NCI-H345 (cell line): Measurements from ENCODE around the gene DLST.

Experiments used
- DNase-seq: peaks from one replicate; lab custom pipeline; 2025; lab: John Stamatoyannopoulos, UW

The DLST gene

DNA sequence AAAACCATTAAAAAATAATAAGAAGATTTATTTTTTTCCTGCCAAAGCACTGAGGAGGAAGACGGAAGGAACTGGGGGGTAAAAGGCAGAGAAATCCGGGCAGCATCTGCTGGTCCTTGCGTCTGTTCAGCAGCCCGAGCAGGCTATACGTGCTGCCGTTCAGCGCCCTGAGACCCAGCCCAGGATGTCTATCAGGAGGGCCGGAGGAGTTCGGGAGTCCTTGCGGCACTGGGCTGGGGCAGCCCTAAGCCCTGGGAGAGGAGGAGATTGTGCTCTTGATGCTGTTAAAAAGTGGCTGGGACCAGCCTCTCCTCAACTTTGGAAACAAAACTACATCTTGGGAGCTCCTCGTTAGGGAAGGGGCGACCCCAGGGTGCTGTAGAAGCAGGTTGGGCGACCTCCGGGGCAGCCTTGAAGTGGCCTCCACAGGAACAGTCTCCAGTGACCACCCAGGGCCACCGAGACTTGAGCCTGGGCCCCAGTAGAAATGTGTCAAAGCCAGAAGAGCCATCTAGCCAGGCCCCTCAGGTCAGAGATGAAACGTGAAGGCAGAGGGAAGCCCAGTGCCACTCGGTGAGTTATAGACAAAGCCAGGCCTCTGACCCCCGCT lies 59.3 kb downstream of the DLST start:
- no peak for DNase-seq

DNA sequence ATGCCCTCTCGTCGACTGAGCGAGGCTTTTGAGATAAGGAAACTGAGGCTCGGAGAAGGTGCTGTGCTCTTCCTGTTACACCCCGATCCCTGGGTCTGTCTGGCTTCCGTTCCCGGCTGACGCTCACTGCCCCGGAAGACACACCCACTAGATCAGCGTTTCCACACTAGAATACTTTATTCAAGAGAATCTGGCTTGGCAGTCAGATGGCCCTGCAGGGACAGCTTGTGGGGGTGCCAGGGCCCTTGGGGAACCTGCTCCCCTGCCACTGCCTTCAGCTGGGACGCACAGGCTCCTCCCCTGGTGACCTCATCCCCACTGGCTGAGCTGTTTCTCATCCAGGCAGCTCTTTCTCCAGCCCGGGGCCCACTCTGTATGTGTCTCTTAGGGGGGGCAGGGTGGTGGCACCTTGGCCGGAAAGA lies 60.0 kb downstream of the DLST start:
- DNase-seq, result no peak

DNA sequence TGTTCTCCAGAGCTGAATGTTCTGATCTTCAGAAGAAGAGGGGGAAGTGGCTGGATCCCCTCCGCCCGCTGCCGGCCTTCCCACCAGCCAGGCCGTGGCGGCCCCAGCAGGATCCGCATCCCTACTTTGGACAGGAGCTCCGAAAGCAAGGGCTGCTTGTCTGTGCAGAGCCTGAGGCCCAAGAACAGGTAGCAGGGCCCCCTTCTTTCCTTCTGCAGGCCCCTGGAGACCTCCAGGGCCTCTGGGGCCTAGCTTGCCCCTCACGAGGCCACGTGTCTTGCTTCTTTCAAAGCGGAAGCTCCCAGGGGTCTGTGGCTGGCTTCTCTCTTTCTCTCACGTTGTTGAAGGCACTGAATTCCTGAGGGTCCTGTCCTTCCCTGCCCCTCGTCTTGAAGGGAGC lies 60.5 kb downstream of the DLST start:
- no peak for DNase-seq

DNA sequence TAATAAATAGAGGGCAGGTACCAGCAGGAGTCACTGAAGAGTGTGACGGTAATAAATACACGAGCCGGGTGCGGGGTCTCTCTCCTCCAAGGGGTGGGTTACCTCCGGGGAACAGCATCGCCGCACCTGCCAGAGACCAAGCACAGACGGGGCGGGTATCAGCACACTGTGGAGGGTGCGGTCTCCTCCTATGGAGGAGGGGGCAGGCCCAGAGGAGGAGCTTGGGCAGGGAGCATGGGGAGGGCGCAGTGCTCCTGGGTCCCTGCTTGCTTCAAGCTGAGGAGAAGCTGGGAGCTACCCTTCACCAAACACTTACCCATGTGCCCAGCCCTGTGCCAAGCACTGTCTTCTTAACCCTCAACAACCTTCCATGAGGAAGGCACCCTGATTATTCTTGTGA lies 60.9 kb downstream of the DLST start:
- no peak for DNase-seq

DNA sequence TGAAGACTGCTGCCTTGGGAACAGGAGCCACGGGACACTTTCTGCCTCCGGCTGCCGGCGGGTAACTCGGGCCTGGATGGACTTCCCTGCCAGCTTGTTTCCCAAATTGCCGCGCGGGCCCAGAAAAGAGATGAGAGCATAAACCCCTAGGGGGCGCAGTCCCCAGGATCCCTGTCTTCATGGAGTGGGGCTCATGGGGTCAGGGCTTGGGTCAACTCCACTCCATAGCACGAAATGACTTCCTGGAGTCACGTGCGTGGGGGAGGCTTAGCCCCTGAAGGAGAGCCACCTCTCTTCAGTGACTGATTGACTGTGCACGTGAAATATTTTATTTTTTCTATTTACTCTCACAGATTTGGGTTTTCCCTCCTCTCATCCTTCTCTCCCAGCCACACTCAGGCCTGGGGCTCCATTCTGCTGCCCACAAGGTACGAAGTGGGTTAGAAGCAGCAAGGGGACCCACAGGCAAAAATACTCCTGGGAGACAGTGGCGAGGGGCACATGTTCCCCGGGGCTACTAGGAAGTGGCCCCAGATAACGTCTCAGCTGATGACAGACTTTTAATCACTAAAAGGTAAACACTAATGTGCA lies 63.6 kb downstream of the DLST start:
- DNase-seq, result peak; percentile 6

DNA sequence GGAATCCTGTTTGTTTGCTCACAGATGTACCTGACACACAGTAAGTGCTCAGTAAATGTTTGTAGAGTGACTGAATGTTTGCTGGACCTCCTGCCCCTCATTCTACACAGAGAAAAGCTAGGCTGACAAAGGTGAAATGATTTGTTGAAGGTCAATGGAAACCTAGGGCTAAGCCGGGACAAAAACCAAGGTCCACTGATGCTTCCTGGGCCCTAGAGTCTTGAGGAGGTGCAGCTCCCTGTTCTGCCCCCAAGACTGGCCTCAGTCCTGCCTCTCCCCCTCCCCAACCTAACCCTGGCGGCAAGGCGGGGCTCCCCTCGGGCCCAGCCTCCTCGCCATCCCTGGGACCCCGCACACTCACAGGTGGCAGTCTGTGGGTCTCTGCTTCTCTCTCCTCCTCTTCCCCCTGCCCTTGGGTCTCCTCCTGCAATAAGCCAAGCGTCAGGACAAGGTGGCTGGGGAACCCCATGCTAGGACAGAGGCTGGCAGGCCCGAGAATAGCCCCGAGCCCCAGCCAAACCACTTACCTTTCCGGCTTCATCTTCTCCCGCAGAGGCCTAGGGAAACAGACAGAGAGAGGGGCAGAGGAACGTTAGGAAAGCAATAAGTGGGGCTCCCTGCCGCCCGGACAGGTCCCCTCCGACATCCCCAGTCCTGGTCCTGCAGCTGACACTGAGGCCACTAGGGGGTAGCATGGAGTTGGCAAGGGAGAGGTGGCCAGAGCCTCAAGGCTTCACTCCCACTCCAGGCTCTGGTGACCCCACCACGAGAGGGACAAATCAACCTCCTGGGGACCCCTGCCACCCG lies 64.3 kb downstream of the DLST start:
- DNase-seq, result peak; percentile 57

DNA sequence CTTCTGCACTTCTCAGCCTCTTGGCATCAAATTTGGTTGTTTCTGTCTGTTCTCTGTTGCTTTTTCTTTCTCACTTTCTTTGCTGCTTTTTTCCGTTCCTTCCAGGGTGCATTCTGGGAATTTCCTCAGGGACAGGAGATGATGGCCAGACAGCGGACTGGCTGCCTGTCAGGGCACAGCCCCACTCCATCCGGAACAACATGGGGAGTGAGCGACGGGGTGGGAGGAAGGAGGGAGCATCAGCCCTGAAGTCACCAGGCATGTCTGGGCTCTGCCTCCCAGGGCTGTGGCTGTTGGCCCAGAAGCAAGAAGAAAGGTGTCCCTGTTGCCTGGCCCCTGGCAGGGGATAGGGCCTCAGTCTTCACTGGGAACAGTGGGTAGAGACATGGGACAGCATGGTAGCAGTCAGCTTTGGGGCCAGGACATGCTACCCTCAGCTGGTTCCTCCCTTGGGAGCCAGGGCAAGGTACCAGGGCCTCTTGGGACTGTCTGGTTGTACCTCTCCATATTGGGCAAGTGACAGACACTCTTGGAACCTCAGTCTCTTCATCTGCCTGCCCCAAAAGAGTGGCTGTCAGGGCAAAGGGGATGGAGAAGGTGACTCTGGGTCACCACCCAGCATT lies 65.1 kb downstream of the DLST start:
- DNase-seq, result no peak

DNA sequence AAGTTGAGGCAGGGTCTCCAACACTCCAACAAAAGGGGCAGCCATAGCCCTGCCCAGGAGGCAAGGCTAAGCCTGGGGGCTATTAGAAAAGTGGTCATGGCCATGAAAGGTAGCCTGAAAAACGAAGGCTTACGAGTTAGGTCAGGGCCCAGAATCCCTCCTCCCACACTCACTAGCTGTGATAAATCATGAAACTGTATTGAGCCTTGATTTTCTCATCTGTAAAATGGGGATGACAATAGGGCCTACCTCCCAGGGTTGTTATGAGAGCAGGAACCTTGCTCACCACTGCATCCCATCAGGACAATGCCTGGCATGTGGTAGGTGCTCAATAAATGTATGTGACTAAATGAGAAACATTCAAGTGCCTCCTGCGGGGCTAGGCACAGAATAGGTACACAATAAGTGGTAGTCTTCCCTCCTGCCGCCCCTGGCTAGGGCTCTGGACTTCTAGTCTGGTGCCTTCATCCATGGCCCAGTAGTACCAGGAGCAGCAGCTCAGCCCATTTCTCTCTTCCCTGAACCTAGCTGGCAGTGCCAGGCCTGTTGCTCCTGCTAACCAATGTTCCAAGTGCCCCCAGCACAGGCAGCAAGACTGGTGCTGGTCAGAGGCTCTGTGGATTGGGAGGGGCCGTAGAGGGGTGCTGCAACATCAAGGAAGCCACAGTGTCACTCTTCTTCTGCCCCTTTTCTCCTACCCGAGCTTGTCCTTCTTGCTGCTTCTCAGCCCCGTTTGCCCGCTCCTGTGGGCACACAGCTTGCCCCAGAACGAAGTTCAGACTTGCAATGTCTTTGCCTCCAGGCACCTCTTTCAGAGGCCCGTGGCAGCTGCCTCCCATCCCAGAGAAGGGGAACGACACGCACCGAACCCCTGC lies 65.9 kb downstream of the DLST start:
- DNase-seq, result no peak

DNA sequence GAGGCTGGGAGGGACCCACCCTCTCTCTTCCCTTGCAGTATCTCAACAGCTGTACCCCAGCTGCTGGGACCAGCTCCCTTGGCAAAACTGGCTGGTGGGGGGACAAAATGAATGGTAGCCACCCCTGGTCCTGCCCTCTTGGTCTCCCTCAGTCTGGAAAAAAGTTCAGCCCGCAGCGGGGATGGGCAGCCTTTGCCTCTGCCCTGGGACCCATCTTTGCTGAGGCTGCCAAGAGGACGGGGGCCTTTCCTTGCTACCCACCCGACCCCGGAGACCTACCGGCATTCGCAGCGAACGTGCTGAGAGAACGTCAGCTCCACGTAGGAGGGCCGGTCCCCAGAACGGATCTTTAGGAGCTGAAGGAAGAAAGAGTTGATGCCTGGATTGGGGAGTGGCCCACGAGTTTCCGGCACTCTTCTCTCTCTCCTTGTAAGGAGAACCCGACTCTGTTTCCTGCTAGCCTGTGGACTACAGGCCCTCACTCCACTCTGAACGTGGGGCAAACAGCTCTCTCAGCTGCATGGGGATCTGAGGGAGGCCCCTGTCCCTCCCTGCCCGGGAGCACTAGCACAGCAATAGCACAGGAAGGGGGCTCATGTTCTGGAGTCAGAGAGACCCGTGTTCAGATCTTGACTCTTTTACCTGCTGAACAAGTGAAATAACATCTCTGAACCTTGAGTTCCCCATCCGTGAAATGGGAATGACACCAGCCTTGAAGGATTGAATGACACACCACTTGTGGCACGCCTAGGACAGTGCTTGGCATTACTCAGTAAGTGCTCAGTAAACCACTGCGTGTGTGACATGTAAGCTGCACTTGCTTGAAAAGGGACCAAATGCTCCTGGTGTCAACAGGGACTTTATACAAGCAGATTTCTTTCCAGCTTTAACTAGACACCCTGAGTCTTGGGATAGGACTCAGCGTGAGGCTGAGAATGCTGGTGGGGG lies 66.8 kb downstream of the DLST start:
- DNase-seq, result no peak

DNA sequence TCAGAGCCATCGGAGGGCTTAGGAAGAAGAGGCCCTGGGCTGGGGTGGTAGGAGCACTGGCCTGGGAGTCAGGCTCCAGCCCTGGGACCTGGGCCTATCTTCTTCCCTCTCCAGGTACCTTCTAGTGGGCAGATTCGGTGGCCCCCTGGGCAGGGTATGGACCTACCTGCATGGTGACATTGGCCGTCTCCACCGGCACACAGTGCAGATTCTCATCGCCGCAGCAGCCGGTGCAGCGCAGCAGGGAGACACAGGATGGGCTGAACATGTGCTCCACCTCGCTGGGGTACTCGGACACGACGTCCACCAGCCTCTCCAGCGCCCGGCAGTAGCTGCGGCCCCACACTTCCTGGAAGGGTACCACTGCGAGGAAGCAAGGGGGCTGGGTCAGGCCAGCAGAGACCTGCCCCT lies 67.5 kb downstream of the DLST start:
- DNase-seq, result no peak

DNA sequence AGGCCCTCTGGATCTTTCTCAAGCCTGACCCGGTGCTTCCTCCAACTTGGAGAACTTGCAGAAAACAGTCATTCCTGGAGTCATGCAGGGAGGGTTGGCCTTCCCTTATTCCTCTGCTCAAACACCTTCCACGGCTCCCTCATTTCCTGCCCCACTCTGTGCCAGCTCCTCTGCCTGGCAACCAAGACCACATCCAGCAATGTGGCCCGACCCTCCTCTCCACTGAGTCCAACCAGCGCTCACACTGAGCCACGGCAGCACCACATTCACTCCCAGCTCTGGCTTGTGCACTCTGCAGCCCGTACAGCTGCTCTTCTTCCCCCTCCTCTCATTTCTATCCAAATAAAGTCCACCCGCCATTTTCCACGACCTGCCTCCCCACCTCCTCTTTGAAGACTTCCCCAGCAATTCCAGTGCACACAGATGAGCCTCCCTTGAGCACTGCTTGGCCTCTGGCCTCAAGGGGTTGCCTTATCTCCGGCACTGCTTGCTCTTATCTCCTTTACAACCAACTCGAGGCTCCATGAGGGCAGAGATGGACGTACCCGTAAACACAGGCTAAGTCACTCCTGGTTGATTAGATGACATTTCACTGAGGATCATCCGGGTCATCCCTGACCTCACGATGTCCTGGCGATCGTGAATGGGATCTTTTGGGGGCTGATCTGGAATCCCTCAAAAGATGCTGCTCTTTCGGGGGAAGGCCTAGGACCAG lies 68.3 kb downstream of the DLST start:
- DNase-seq, result no peak

DNA sequence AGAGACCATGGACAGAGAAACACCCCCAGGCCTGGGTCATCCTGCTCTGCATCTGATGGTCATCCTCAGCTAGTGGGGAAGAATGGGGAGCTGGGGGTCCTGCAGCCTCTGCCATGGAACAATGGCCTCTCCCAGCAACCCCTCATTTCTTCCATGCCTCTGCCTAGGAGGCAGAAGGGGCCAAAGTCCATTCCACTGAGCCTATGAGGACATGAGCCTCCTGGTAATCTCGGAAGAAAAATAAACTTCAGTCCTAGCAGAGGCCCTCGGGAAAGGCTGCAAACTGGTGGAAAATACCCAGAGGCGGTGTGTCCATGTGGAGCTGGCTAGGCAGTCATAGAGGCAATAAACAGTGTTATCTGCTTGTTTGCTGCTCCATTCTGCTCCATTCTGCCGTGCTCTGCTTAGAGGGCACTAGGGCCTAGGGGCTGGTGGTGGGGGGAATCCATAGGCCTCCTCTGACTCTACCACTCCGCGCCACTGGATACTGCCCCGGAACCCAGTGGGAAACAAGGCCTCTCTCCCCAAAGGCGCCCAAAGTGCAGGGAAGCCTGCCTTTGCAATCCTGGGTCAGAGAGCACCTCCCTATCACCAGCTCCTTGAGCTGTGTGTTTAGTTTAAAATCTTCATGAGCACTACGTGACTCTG lies 69.2 kb downstream of the DLST start:
- no peak for DNase-seq

DNA sequence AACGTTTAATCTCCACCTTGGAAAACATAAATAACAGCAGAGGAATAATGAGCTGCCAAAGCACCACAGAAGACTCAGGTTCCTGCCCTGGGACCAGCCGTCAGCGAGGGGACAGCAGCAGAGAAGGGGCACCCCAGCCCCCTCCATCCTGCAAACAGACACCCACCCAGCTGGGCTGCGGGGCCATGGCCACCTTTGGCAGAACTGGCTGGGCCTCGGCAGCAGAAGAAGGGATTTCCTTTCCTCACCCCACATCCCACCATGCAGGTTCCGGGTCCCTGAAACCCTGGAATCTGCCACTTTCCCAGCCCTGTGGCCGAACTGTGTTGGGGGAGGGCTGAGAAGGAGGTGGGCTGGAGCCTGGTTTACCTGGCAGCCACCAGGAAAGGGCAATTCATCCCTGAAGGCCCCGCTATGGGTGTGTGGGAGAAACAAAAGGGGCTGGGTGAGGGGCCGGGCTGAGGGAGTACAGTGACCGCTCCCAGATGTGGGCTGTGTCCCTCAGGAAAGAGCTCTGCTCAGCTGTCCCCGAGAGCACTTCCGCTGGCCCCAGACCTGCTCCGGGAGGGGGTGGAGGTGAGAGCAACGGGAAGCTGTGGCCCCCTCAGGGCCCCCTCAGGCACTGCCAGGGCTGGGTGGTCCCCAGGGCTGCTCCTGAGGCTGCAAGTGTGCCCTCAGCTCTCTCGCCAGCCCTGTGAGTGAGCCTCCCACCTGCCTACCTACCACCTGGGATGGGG lies 69.9 kb downstream of the DLST start:
- DNase-seq, result no peak

DNA sequence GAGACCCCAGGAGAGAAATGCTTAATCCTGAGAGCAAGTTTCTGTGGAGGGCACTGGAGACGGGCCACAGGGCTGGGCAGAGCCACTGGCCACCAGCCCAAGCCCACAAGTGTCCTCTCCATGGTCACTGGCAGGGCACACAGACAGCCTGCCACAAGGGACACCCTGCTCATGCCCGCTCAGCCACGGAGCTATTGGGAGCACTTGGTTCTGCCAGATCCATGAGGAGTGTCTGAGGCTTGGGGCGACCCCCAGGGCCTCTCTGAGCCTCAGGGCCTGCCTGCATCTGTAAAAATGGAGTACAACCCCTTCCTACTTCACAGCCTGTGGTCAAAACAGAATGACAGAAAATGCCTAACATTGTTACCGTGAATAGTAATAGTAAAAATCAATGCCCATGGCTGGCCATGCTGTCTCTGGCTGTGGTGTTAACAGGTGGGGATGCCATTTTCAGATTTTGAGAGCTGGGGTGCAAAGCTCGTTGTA lies 70.5 kb downstream of the DLST start:
- DNase-seq, result no peak

DNA sequence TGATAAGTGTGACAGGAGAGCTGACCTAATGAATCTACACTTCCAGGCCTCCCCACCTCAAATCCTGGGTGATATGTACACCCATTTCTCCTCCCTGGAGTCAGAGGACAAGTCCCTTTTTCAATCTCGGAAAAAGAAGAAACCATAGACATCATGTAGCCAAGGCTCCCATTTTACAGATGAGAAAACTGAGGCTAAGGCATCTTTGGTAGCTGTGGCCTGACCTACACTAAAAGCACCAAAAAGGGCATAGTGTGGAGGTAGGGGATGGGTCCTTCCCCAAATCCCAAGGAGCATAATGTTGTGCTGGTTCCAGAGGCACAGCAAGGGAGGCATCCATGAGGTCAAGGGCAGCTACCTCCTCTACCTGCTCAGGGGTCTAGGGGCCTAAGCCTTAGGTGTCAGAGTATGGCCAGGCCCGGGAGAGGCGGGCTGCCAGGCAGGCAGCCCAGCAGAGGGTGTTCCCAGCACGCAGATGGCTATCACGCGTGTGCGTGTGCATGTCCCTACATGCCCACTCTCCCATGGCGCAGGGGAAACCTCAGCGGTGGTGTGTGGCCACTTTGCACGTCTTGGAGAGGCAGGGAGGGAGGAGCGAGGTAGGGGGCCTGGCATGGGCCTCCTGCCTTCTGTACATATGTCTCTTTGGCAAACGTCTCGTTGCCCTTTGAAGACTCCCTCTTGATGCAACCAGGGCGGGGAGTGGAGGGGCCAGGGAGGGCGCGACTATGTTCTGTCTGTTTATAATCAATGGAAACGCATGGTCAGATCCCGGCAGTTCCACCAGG lies 71.2 kb downstream of the DLST start:
- DNase-seq, result peak; percentile 69
